Dedifferentiated amniotic fluid mesenchymal stem cell (primary cell): ENCODE results near the gene RPL22L1.
"Not testable (repeated sequence)": the region's sequence is repeated elsewhere in the genome, so short reads cannot be mapped to it uniquely, and the experiment has no call there.

Experiments
- DNase-seq: peaks from one replicate; pipeline ENCODE4 v3.0.0-alpha.2; 2016; ENCODE audit errors: extremely low spot score

Gene RPL22L1

GRCh38 chr3:170878688-170879087 lies 8.7 kb upstream of the RPL22L1 start:
- not testable (repeated sequence) for DNase-seq

GRCh38 chr3:170877311-170877710 lies 7.3 kb upstream of the RPL22L1 start:
- not testable (repeated sequence) for DNase-seq

GRCh38 chr3:170876537-170876936 lies 6.5 kb upstream of the RPL22L1 start:
- no peak for DNase-seq

GRCh38 chr3:170869239-170869590 lies 780 bp downstream of the RPL22L1 start:
- DNase-seq: no peak

- DNase-seq: no peak
Measured at GRCh38 chr3:170868577-170869238, 1.3 kb downstream of the RPL22L1 start.

- no peak for DNase-seq
Measured at GRCh38 chr3:170867143-170867937, 2.7 kb downstream of the RPL22L1 start.

GRCh38 chr3:170866499-170866898 lies 3.5 kb downstream of the RPL22L1 start:
- DNase-seq: no peak

- no peak for DNase-seq
Measured at GRCh38 chr3:170865209-170866094, 4.5 kb downstream of the RPL22L1 start.

- DNase-seq: no peak
Measured at GRCh38 chr3:170864525-170865208, 5.3 kb downstream of the RPL22L1 start.

GRCh38 chr3:170863816-170864215 lies 6.2 kb downstream of the RPL22L1 start:
- DNase-seq: no peak

GRCh38 chr3:170862618-170863374 lies 7.2 kb downstream of the RPL22L1 start:
- DNase-seq: peak; percentile 22

- DNase-seq: no peak
Measured at GRCh38 chr3:170858599-170858998, 11.4 kb downstream of the RPL22L1 start.

GRCh38 chr3:170852324-170852723 lies 17.7 kb downstream of the RPL22L1 start:
- no peak for DNase-seq

GRCh38 chr3:170848292-170848917 lies 21.6 kb downstream of the RPL22L1 start:
- peak; percentile 42 for DNase-seq

GRCh38 chr3:170844377-170844776 lies 25.6 kb downstream of the RPL22L1 start:
- no peak for DNase-seq

GRCh38 chr3:170840291-170840859 lies 29.6 kb downstream of the RPL22L1 start:
- DNase-seq: no peak

GRCh38 chr3:170839518-170840100 lies 30.4 kb downstream of the RPL22L1 start:
- no peak for DNase-seq

GRCh38 chr3:170836491-170836890 lies 33.5 kb downstream of the RPL22L1 start:
- DNase-seq: no peak

- DNase-seq: no peak
Measured at GRCh38 chr3:170835336-170835735, 34.7 kb downstream of the RPL22L1 start.

- no peak for DNase-seq
Measured at GRCh38 chr3:170830580-170830979, 39.4 kb downstream of the RPL22L1 start.
